ENCODE measurements around the gene AKAP10. TPM values are rescaled to one million over a fixed set of nuclear protein-coding genes. Genes with fewer than 3 reads are reported as not detected.

AKAP10 gene
- total RNA-seq, 3 donors from 2014 or later: 25.0 to 41.1 (median 29.9) TPM

GRCh38 chr17:19933221-19933620 lies 44.4 kb downstream of the AKAP10 start:
- TF ChIP-seq CTCF (IDR thresholded peaks at IDR 0.05): no peak
- H3K36me3 ChIP-seq (ENCODE audit: low read depth): no peaks in the 10 kb centered on the region
- no peaks in the 10 kb centered on the region for H3K4me1 ChIP-seq (ENCODE audit: low read depth)
- intact Hi-C loops (cut with DNase I, micrococcal nuclease): no loop called here
- no peak for DNase-seq
- ATAC-seq: no peak
- no peaks in the 10 kb centered on the region for H3K9me3 ChIP-seq
- no peak overlapping the region for H3K4me3 ChIP-seq

- no peak overlapping the region for H3K4me3 ChIP-seq
- TF ChIP-seq CTCF (IDR thresholded peaks at IDR 0.05): no peak
- H3K36me3 ChIP-seq (ENCODE audit: low read depth): no peaks in the 10 kb centered on the region
- intact Hi-C loops (cut with DNase I, micrococcal nuclease): no loop called here
- H3K4me1 ChIP-seq (ENCODE audit: low read depth): no peaks in the 10 kb centered on the region
- ATAC-seq: no peak
- DNase-seq: no peak
- H3K9me3 ChIP-seq: no peaks in the 10 kb centered on the region
Observed at GRCh38 chr17:19928299-19928698, 49.3 kb downstream of the AKAP10 start.

GRCh38 chr17:19915245-19915978 lies 62.2 kb downstream of the AKAP10 start:
- TF ChIP-seq CTCF (IDR thresholded peaks at IDR 0.05): no peak
- Histone ChIP-seq H3K9me3 (no peaks in the 10 kb centered on the region), H3K36me3 (ENCODE audit: low read depth) (no peaks in the 10 kb centered on the region), H3K4me1 (ENCODE audit: low read depth) (no peaks in the 10 kb centered on the region), H3K4me3 (no peak overlapping the region)
- no peak for DNase-seq
- intact Hi-C loops (cut with DNase I, micrococcal nuclease): no loop called here
- ATAC-seq: no peak

GRCh38 chr17:19911033-19911432 lies 66.6 kb downstream of the AKAP10 start:
- Histone ChIP-seq H3K4me3 (no peak overlapping the region), H3K36me3 (ENCODE audit: low read depth) (peaks cover 10% of the 10 kb centered on the region), H3K4me1 (ENCODE audit: low read depth) (no peaks in the 10 kb centered on the region), H3K9me3 (no peaks in the 10 kb centered on the region)
- ATAC-seq (no peak), DNase-seq (no peak)
- no peak for TF ChIP-seq CTCF (IDR thresholded peaks at IDR 0.05)
- intact Hi-C loops (cut with DNase I, micrococcal nuclease): no loop called here

GRCh38 chr17:19909139-19909538 lies 68.5 kb downstream of the AKAP10 start:
- H3K4me3 ChIP-seq: no peak overlapping the region
- ATAC-seq: no peak
- no peaks in the 10 kb centered on the region for H3K4me1 ChIP-seq (ENCODE audit: low read depth)
- intact Hi-C loops (cut with DNase I, micrococcal nuclease): no loop called here
- DNase-seq: no peak
- H3K36me3 ChIP-seq (ENCODE audit: low read depth): peaks cover 10% of the 10 kb centered on the region
- no peak for TF ChIP-seq CTCF (IDR thresholded peaks at IDR 0.05)
- H3K9me3 ChIP-seq: no peaks in the 10 kb centered on the region

Measured in mucosa of descending colon (tissue), 3 donors.